Measurements from ENCODE around the gene UNC13D. TPM values are rescaled to one million over a fixed set of nuclear protein-coding genes. Genes with fewer than 3 reads are reported as not detected.

UNC13D gene
- total RNA-seq, 1 donor from 2014 or later, result 2.7 TPM

DNA sequence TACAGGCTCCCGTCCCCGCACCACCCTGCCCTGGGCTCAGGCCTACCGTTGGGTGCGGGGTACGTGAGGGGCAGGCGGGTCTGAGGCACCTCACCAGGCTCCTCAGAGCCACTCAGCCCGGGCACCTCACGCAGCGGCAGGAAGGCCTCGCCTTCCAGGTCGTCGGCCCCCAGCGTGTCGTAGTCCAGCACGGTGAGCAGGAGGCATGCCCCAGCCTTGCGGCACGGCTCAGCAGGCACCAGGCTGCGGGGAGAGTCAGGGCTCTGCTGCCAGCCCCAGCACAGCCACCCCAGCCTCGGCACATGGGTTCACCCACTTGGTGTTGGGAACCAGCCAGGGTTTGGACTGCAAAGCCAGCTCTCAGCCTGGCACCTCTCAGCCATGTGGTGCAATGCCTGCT, 15.5 kb downstream of the UNC13D start:
- Histone ChIP-seq H3K36me3 (ENCODE audit: insufficient read depth, low read length) (no peaks in the 10 kb centered on the region), H3K79me2 (ENCODE audit: insufficient read depth, low read length) (no peaks in the 10 kb centered on the region), H3K27me3 (ENCODE audit: insufficient read depth, low read length) (no peaks in the 10 kb centered on the region), H3K4me3 (ENCODE audit: insufficient read depth, low read depth, low read length) (no peak overlapping the region), H3K4me1 (ENCODE audit: insufficient read depth, low read length) (peaks cover 18% of the 10 kb centered on the region), H3K4me2 (ENCODE audit: low read length) (no peak overlapping the region), H3K27ac (ENCODE audit: low read depth, low read length) (no peak overlapping the region), H2AFZ (ENCODE audit: low read depth, low read length) (no peak overlapping the region), H3K9ac (ENCODE audit: low read length) (no peak overlapping the region), H4K20me1 (ENCODE audit: insufficient read depth, low read length) (no peaks in the 10 kb centered on the region), H3K9me3 (ENCODE audit: insufficient read depth, low read depth, low read length) (no peaks in the 10 kb centered on the region)
- TF ChIP-seq CTCF (IDR thresholded peaks at IDR 0.05; ENCODE audit: insufficient read depth, low read depth, low read length), result no peak
- no peak for TF ChIP-seq EZH2 (IDR thresholded peaks at IDR 0.05; ENCODE audit: insufficient read depth, low read length)
- no peak for FAIRE-seq
- no peak for DNase-seq (ENCODE audit: low read depth)
- Mint-ChIP-seq H3K4me1 (ENCODE audit: low read depth, unreplicated experiment) (peaks cover 10% of the 10 kb centered on the region), H3K36me3 (ENCODE audit: low read depth, unreplicated experiment) (peaks cover 3% of the 10 kb centered on the region), H3K9me3 (ENCODE audit: unreplicated experiment) (no peaks in the 10 kb centered on the region), H3K4me3 (ENCODE audit: unreplicated experiment) (no peak overlapping the region), H3K27ac (ENCODE audit: unreplicated experiment) (no peak overlapping the region), H3K27me3 (ENCODE audit: low read depth, unreplicated experiment) (no peaks in the 10 kb centered on the region)

- Mint-ChIP-seq H3K4me3 (ENCODE audit: unreplicated experiment) (no peak overlapping the region), H3K36me3 (ENCODE audit: low read depth, unreplicated experiment) (peaks cover 3% of the 10 kb centered on the region), H3K9me3 (ENCODE audit: unreplicated experiment) (no peaks in the 10 kb centered on the region), H3K27me3 (ENCODE audit: low read depth, unreplicated experiment) (no peaks in the 10 kb centered on the region), H3K4me1 (ENCODE audit: low read depth, unreplicated experiment) (peaks cover 7% of the 10 kb centered on the region), H3K27ac (ENCODE audit: unreplicated experiment) (no peak overlapping the region)
- peak overlapping the region; percentile 86 for H3K4me2 ChIP-seq (ENCODE audit: low read length)
- H3K4me3 ChIP-seq (ENCODE audit: insufficient read depth, low read depth, low read length), result no peak overlapping the region
- FAIRE-seq (no peak), DNase-seq (ENCODE audit: low read depth) (no peak)
- peak overlapping the region; percentile 51 for H3K9ac ChIP-seq (ENCODE audit: low read length)
- H2AFZ ChIP-seq (ENCODE audit: low read depth, low read length), result peak overlapping the region; percentile 85
- H3K27me3 ChIP-seq (ENCODE audit: insufficient read depth, low read length), result no peaks in the 10 kb centered on the region
- no peaks in the 10 kb centered on the region for H3K79me2 ChIP-seq (ENCODE audit: insufficient read depth, low read length)
- no peak overlapping the region for H3K27ac ChIP-seq (ENCODE audit: low read depth, low read length)
- peaks cover 18% of the 10 kb centered on the region for H3K4me1 ChIP-seq (ENCODE audit: insufficient read depth, low read length)
- TF ChIP-seq CTCF (IDR thresholded peaks at IDR 0.05; ENCODE audit: insufficient read depth, low read depth, low read length), result no peak
- TF ChIP-seq EZH2 (IDR thresholded peaks at IDR 0.05; ENCODE audit: insufficient read depth, low read length), result no peak
- H4K20me1 ChIP-seq (ENCODE audit: insufficient read depth, low read length), result no peaks in the 10 kb centered on the region
- H3K36me3 ChIP-seq (ENCODE audit: insufficient read depth, low read length), result no peaks in the 10 kb centered on the region
- H3K9me3 ChIP-seq (ENCODE audit: insufficient read depth, low read depth, low read length), result no peaks in the 10 kb centered on the region
These were observed 16.2 kb downstream of the UNC13D start for GRCh38 chr17:75828076-75828400.

DNA sequence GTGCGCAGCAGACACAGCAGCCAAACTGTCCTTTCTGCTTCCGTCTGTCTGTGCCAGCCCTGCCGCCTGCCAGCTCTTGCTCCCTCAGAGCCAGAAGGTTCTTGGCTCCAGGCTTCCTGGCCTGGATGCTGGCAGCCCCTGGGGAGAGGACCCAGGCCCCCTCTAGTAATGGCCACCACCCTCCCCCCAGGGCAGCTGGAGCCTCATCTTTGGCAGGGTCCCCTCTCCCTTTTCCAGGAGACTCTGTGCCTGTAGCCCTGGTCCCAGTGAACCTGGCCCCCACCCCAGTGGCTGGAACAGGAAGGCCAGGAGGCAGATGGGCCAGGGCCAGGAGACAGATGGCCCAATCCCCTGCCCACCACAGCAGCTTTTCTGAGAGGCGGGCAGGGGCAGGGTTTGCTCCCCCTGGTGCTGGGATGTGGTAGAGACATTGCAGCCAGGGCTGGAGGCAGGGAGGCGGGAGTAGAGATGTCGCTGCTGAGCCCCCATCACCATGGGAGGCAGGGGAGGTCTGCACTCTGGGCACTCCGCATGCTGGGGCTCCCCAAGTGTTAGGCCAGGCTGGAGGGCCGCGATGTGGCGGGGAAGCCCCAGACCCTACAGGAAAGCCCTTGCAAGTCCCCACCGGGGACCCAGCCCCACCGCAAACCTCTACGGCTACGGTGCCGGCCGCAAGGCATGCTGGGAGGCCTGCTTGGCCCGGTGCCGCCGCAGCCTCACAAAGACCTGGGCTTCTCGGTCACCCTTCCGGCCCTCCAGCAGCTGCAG, 16.7 kb downstream of the UNC13D start:
- H3K27ac Mint-ChIP-seq (ENCODE audit: unreplicated experiment), result no peak overlapping the region
- no peak overlapping the region for H3K4me3 Mint-ChIP-seq (ENCODE audit: unreplicated experiment)
- peaks cover 5% of the 10 kb centered on the region for H3K4me1 Mint-ChIP-seq (ENCODE audit: low read depth, unreplicated experiment)
- FAIRE-seq, result no peak
- H3K27ac ChIP-seq (ENCODE audit: low read depth, low read length), result no peak overlapping the region
- H3K9ac ChIP-seq (ENCODE audit: low read length), result peak overlapping the region; percentile 51
- H3K79me2 ChIP-seq (ENCODE audit: insufficient read depth, low read length), result no peaks in the 10 kb centered on the region
- H2AFZ ChIP-seq (ENCODE audit: low read depth, low read length), result peak overlapping the region; percentile 85
- no peaks in the 10 kb centered on the region for H4K20me1 ChIP-seq (ENCODE audit: insufficient read depth, low read length)
- peak overlapping the region; percentile 86 for H3K4me2 ChIP-seq (ENCODE audit: low read length)
- DNase-seq (ENCODE audit: low read depth), result peak; percentile 29
- no peaks in the 10 kb centered on the region for H3K27me3 ChIP-seq (ENCODE audit: insufficient read depth, low read length)
- no peaks in the 10 kb centered on the region for H3K9me3 ChIP-seq (ENCODE audit: insufficient read depth, low read depth, low read length)
- H3K4me1 ChIP-seq (ENCODE audit: insufficient read depth, low read length), result peaks cover 17% of the 10 kb centered on the region
- peaks cover 3% of the 10 kb centered on the region for H3K36me3 Mint-ChIP-seq (ENCODE audit: low read depth, unreplicated experiment)
- TF ChIP-seq EZH2 (IDR thresholded peaks at IDR 0.05; ENCODE audit: insufficient read depth, low read length) (no peak), CTCF (IDR thresholded peaks at IDR 0.05; ENCODE audit: insufficient read depth, low read depth, low read length) (peak; percentile 52)
- H3K27me3 Mint-ChIP-seq (ENCODE audit: low read depth, unreplicated experiment), result no peaks in the 10 kb centered on the region
- H3K9me3 Mint-ChIP-seq (ENCODE audit: unreplicated experiment), result no peaks in the 10 kb centered on the region
- no peaks in the 10 kb centered on the region for H3K36me3 ChIP-seq (ENCODE audit: insufficient read depth, low read length)
- peak overlapping the region; percentile 43 for H3K4me3 ChIP-seq (ENCODE audit: insufficient read depth, low read depth, low read length)
